Left lung (tissue), 10 donors: ENCODE measurements around the gene MAST4. TPM values are rescaled to one million over a fixed set of nuclear protein-coding genes. Genes with fewer than 3 reads are reported as not detected.
A peak's percentile ranks its signal among the peaks of the same experiment; 100 is the strongest.

Experiments
- ATAC-seq: fragments of 200-7000 bp; cut with Tn5 transposase; one replicate; pipeline ENCODE4 v1.9.1; 2020; ENCODE audit warnings: moderate library complexity
- DNase-seq, 4 donors: peaks; one replicate each; pipeline ENCODE4 v3.0.0-alpha.2; 2013 to 2020
- H3K27ac ChIP-seq, 2 donors: fragments of 200-600 bp; sonication (generic) in 1 of 2; one replicate each; pipeline versions ENCODE4 v1.5.0 to v1.8.0; 2020 to 2021
- H3K27me3 ChIP-seq, 2 donors: fragments of 200-600 bp; sonication (generic) in 1 of 2; one replicate each; pipeline versions ENCODE4 v1.5.0 to v1.8.0; 2020 to 2021
- H3K36me3 ChIP-seq, 2 donors: fragments of 200-600 bp; sonication (generic) in 1 of 2; one replicate each; pipeline versions ENCODE4 v1.5.0 to v1.8.0; 2020 to 2021
- H3K4me1 ChIP-seq, 2 donors: fragments of 200-600 bp; one replicate each; pipeline ENCODE4 v1.8.0; 2021
- H3K4me3 ChIP-seq, 2 donors: fragments of 200-600 bp; sonication (generic) in 1 of 2; one replicate each; pipeline versions ENCODE4 v1.5.0 to v1.8.0; 2020 to 2021; ENCODE audit warnings: mild to moderate bottlenecking in 1 of 2
- H3K9me3 ChIP-seq, 2 donors: fragments of 200-600 bp; sonication (generic) in 1 of 2; one replicate each; pipeline versions ENCODE4 v1.5.0 to v1.8.0; 2020 to 2021
- CTCF ChIP-seq, 2 donors: fragments of 200-600 bp; sonication (generic) in 1 of 2; IDR thresholded peaks; one replicate each; pipeline versions ENCODE4 v1.5.0 to v1.8.0; 2021; ENCODE audit warnings: antibody characterized with exemption in 2 of 2
- intact Hi-C, 2 donors: fragments of 100-400 bp; cut with DNase I; formaldehyde crosslinking; loops; one replicate each; pipeline versions ENCODE4 v1.11.2 to v1.14.2; 2022
- polyA plus RNA-seq, 6 donors: library from polyadenylated mRNA; unstranded; fragments of 120-200 nt; gene quantifications; one replicate each; pipeline ENCODE4 v1.2.1, GENCODE V29; 2013; ENCODE audit not compliant: insufficient read length in 6 of 6
- total RNA-seq, 2 donors: library from RNA; stranded (reverse); fragmentation: NEBNext Ultra II Directional; extraction: Animal tissue kit (Norgen Biotek cat#: 25700); gene quantifications; one replicate each; pipeline ENCODE4 v1.2.1, GENCODE V29; 2021
- donor health status: DM: no; HTN: yes; CAD: no.
- donor health status: DM: no; HTN: no; CAD: no.

The MAST4 gene
- total and polyA plus RNA-seq, 8 donors, result 47.7 to 57.6 (median 53.0) TPM

- Histone ChIP-seq H3K4me3 (no peak overlapping the region), H3K4me1 (peaks cover 6 to 41% of the 10 kb centered on the region in 2 donors), H3K36me3 (no peaks in the 10 kb centered on the region), H3K27ac (no peak overlapping the region), H3K9me3 (no peaks in the 10 kb centered on the region), H3K27me3 (no peaks in the 10 kb centered on the region)
- ATAC-seq (no peak), DNase-seq (peak in 1 of 4 donors; percentile 46)
- intact Hi-C loops, result no loop called here
- TF ChIP-seq CTCF (IDR thresholded peaks at IDR 0.05), result no peak
Observed at GRCh38 chr5:66848749-66849641, 252.8 kb downstream of the MAST4 start.

- Histone ChIP-seq H3K27me3 (no peaks in the 10 kb centered on the region), H3K4me3 (no peak overlapping the region), H3K4me1 (peaks cover 6 to 49% of the 10 kb centered on the region in 2 donors), H3K9me3 (no peaks in the 10 kb centered on the region), H3K36me3 (no peaks in the 10 kb centered on the region), H3K27ac (no peak overlapping the region)
- ATAC-seq (no peak), DNase-seq (no peak)
- TF ChIP-seq CTCF (IDR thresholded peaks at IDR 0.05), result no peak
- intact Hi-C loops, result no loop called here
Observed at GRCh38 chr5:66849803-66850202, 253.6 kb downstream of the MAST4 start.

- no peaks in the 10 kb centered on the region for H3K9me3 ChIP-seq
- peak; percentile 32 for ATAC-seq
- no peak overlapping the region for H3K27ac ChIP-seq
- no peak for TF ChIP-seq CTCF (IDR thresholded peaks at IDR 0.05)
- no peak overlapping the region for H3K4me3 ChIP-seq
- peaks cover 6 to 51% of the 10 kb centered on the region in 2 donors for H3K4me1 ChIP-seq
- no peaks in the 10 kb centered on the region for H3K27me3 ChIP-seq
- DNase-seq, result no peak
- intact Hi-C loops, result no loop called here
- H3K36me3 ChIP-seq, result no peaks in the 10 kb centered on the region
Observed at GRCh38 chr5:66850354-66851075, 254.3 kb downstream of the MAST4 start.

- no peak overlapping the region for H3K27ac ChIP-seq
- no peak overlapping the region for H3K4me3 ChIP-seq
- peaks cover 6 to 56% of the 10 kb centered on the region in 2 donors for H3K4me1 ChIP-seq
- no peak for TF ChIP-seq CTCF (IDR thresholded peaks at IDR 0.05)
- DNase-seq, result no peak
- H3K27me3 ChIP-seq, result no peaks in the 10 kb centered on the region
- no peaks in the 10 kb centered on the region for H3K9me3 ChIP-seq
- intact Hi-C loops, result no loop called here
- no peaks in the 10 kb centered on the region for H3K36me3 ChIP-seq
- ATAC-seq, result peak; percentile 19
Observed at GRCh38 chr5:66851306-66851705, 255.1 kb downstream of the MAST4 start.

GRCh38 chr5:66854416-66854815, 258.2 kb downstream of the MAST4 start:
- no peak overlapping the region for H3K4me3 ChIP-seq
- peaks cover 6 to 43% of the 10 kb centered on the region in 2 donors for H3K4me1 ChIP-seq
- intact Hi-C loops, result no loop called here
- H3K27me3 ChIP-seq, result no peaks in the 10 kb centered on the region
- peak overlapping the region in 1 of 2 donors; percentile 30 for H3K27ac ChIP-seq
- H3K36me3 ChIP-seq, result no peaks in the 10 kb centered on the region
- H3K9me3 ChIP-seq, result no peaks in the 10 kb centered on the region
- DNase-seq, result no peak
- TF ChIP-seq CTCF (IDR thresholded peaks at IDR 0.05), result no peak
- peak; percentile 18 for ATAC-seq
